CD4-positive, alpha-beta memory T cell (primary cell): ENCODE results near the gene PATE4. TPM values are rescaled to one million over a fixed set of nuclear protein-coding genes. Genes with fewer than 3 reads are reported as not detected.

ENCODE experiments used
- CTCF ChIA-PET: fragments of 350-600 bp; sonication (Branson Sonifier 250); formaldehyde crosslinking; loops from one replicate; lab custom pipeline; 2021; ENCODE audit warnings: inconsistent platforms; ENCODE audit not compliant: partially characterized antibody; lab: Charles Lee
- POLR2A ChIA-PET: fragments of 350-600 bp; sonication (Branson Sonifier 250); formaldehyde crosslinking; loops from one replicate; lab custom pipeline; 2021; ENCODE audit not compliant: partially characterized antibody; lab: Charles Lee
- DNase-seq, 5 donors: peaks; one replicate each; pipeline versions ENCODE4 v3.0.0 to v3.0.0-alpha.2; 2020 to 2022; ENCODE audit warnings: mixed read lengths in 1 of 5
- H3K27ac ChIP-seq: one replicate; pipeline ENCODE4 v1.7.0; 2013; ENCODE audit warnings: low read depth, low read length
- H3K27me3 ChIP-seq: 2 replicates; pipeline ENCODE4 v1.7.0; 2013; ENCODE audit warnings: mild to moderate bottlenecking, low read length, moderate library complexity; ENCODE audit not compliant: insufficient read depth
- H3K36me3 ChIP-seq: 2 replicates; pipeline ENCODE4 v1.7.0; 2013; ENCODE audit warnings: mild to moderate bottlenecking, low read length, moderate library complexity; ENCODE audit not compliant: insufficient read depth
- H3K4me1 ChIP-seq: 2 replicates; pipeline ENCODE4 v1.7.0; 2013; ENCODE audit warnings: mild to moderate bottlenecking, low read length, moderate library complexity; ENCODE audit not compliant: insufficient read depth
- H3K4me3 ChIP-seq, 2 donors: one replicate each; pipeline ENCODE4 v1.7.0; 2013; ENCODE audit warnings: low read length in 2 of 2, mild to moderate bottlenecking in 1 of 2
- H3K9me3 ChIP-seq, 2 donors: one replicate each; pipeline ENCODE4 v1.7.0; 2013; ENCODE audit warnings: low read length in 2 of 2, control low read depth in 1 of 2; ENCODE audit not compliant: control insufficient read depth in 1 of 2
- H3K27ac Mint-ChIP-seq, 7 donors: one replicate each; pipeline ENCODE4 v1.8.0; 2020 to 2021; ENCODE audit warnings: mixed read lengths in 7 of 7, mild to moderate bottlenecking in 6 of 7, inconsistent platforms in 3 of 7, moderate library complexity in 3 of 7
- H3K27me3 Mint-ChIP-seq, 2 donors: one replicate each; pipeline ENCODE4 v1.8.0; 2020 to 2021; ENCODE audit warnings: mixed read lengths in 2 of 2
- H3K36me3 Mint-ChIP-seq, 2 donors: one replicate each; pipeline ENCODE4 v1.8.0; 2020 to 2021; ENCODE audit warnings: mixed read lengths in 2 of 2, inconsistent platforms in 1 of 2, mild to moderate bottlenecking in 1 of 2
- H3K4me1 Mint-ChIP-seq, 4 donors: one replicate each; pipeline ENCODE4 v1.8.0; 2020 to 2021; ENCODE audit warnings: mixed read lengths in 4 of 4, mild to moderate bottlenecking in 1 of 4
- H3K4me3 Mint-ChIP-seq, 8 donors: one replicate each; pipeline ENCODE4 v1.8.0; 2020 to 2021; ENCODE audit warnings: mixed read lengths in 8 of 8, mild to moderate bottlenecking in 7 of 8, moderate library complexity in 6 of 8, inconsistent platforms in 3 of 8
- H3K9me3 Mint-ChIP-seq, 8 donors: one replicate each; pipeline ENCODE4 v1.8.0; 2020 to 2021; ENCODE audit warnings: mixed read lengths in 8 of 8, mild to moderate bottlenecking in 5 of 8, inconsistent platforms in 3 of 8, moderate library complexity in 1 of 8
- intact Hi-C: fragments of 100-400 bp; cut with micrococcal nuclease; formaldehyde crosslinking; loops from one replicate; pipeline ENCODE4 v1.15.1; 2023
- polyA plus RNA-seq, 2 donors: library from polyadenylated mRNA; unstranded; fragments of 300-500 nt; fragmentation: Illumina TruSeq; gene quantifications; one replicate each; pipeline ENCODE4 v1.2.3, GENCODE V29; 2021
- total RNA-seq, 2 experiments: library from RNA; stranded (reverse); gene quantifications; one replicate each; pipeline ENCODE4 v1.2.3, GENCODE V29; 2021

Gene PATE4, protein sequence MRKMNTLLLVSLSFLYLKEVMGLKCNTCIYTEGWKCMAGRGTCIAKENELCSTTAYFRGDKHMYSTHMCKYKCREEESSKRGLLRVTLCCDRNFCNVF
- total RNA-seq: not detected
- polyA plus RNA-seq: not detected

DNA sequence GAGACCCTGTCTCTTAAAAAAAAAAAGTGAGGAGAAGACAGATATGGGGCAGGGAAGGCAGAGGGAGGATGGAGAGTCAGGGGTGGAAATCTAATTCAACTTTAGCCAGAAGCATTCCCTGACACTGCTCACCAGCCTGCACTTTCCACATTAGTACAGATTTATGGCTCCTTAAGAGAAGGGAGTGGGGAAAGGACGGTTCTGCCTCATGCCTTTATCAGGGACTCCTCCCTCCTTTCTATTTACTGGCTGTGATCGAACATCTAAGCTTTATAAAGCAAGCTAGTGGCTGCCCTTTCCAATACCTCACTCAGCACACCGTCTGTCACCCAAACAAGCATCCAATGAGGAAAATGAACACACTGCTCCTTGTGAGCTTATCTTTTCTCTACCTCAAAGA lies at the start of gene PATE4:
Gene PATE4, plus strand, starts transcription at position 301 of the 400 bp plus-strand sequence. Its CDS starts 44 bp downstream, at position 345.
- H3K27me3 Mint-ChIP-seq: peaks cover 15 to 23% of the 10 kb centered on the region in 2 donors
- no peaks in the 10 kb centered on the region for H3K9me3 ChIP-seq
- DNase-seq: no peak
- peaks cover 0 to 1% of the 10 kb centered on the region in 2 donors for H3K36me3 Mint-ChIP-seq
- POLR2A ChIA-PET: no interaction called here
- CTCF ChIA-PET: no interaction called here
- intact Hi-C loops: no loop called here
- H3K36me3 ChIP-seq: no peaks in the 10 kb centered on the region
- H3K4me3 Mint-ChIP-seq: no peak within 1 kb of the TSS
- H3K4me1 Mint-ChIP-seq: no peaks in the 10 kb centered on the region
- no peak within 1 kb of the TSS for H3K4me3 ChIP-seq
- peaks cover 0 to 25% (median 10%) of the 10 kb centered on the region in 8 donors for H3K9me3 Mint-ChIP-seq
- no peak within 1 kb of the TSS for H3K27ac Mint-ChIP-seq
- no peak within 1 kb of the TSS for H3K27ac ChIP-seq
- no peaks in the 10 kb centered on the region for H3K27me3 ChIP-seq
- no peaks in the 10 kb centered on the region for H3K4me1 ChIP-seq

DNA sequence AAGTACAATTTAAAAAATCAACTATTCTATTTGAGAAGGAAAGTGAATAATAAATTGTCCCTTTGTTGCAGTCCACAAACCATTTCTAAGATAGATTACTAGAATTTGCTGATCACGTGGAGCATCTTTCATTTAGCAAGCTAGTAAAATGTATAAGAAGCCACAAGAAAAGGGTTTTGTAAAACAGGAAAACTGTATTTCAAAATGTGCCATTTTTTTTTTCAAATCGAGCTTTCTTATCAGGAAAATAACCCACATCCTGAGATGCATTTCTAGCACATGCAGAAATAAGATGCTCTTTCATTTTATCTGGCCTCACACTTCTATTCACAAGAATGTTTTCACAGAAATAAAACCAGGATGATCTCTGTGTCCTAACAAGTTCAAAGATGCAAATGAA lies 48.4 kb upstream of the PATE4 start:
- Histone ChIP-seq H3K4me3 (no peak overlapping the region), H3K27me3 (no peaks in the 10 kb centered on the region), H3K27ac (no peak overlapping the region), H3K9me3 (no peaks in the 10 kb centered on the region), H3K36me3 (no peaks in the 10 kb centered on the region), H3K4me1 (no peaks in the 10 kb centered on the region)
- no peak overlapping the region for H3K27ac Mint-ChIP-seq
- H3K36me3 Mint-ChIP-seq: no peaks in the 10 kb centered on the region
- H3K4me3 Mint-ChIP-seq: no peak overlapping the region
- H3K9me3 Mint-ChIP-seq: peaks cover 0 to 10% (median 2%) of the 10 kb centered on the region in 8 donors
- intact Hi-C loops: no loop called here
- CTCF ChIA-PET: no interaction called here
- H3K27me3 Mint-ChIP-seq: peaks cover 7 to 8% of the 10 kb centered on the region in 2 donors
- POLR2A ChIA-PET: no interaction called here
- DNase-seq: peak in 2 of 5 donors; percentile 6 to 15
- peaks cover 0 to 3% (median 0%) of the 10 kb centered on the region in 4 donors for H3K4me1 Mint-ChIP-seq

DNA sequence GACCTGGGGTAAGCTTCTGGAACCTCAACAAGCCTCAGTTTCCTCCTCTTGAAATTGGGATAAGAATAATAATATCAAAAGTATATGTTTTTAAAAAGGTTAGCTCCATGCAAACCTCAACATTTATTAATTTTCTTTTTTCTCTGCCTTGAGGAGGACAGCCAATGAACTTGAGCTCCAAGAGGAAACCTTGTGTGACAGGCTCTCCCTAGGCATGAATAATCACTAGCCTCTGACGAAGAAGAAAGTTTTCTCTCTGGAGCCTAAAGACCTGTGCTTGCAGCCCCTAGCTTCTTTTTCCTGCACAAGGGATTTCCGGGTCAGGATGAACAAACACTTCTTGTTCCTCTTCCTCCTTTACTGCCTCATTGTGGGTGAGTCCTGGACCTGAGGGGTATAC lies 45.3 kb upstream of the PATE4 start, which contains the start of gene PATE3:
Gene PATE3, plus strand, starts transcription at position 301 of the 400 bp plus-strand sequence. Its CDS starts 25 bp downstream, at position 326.
- DNase-seq: no peak
- Mint-ChIP-seq H3K27ac (no peak within 1 kb of the TSS), H3K4me3 (no peak within 1 kb of the TSS), H3K4me1 (peaks cover 0 to 3% (median 0%) of the 10 kb centered on the region in 4 donors), H3K9me3 (peaks cover 0 to 9% (median under 1%) of the 10 kb centered on the region in 8 donors), H3K27me3 (peaks cover 1 to 4% of the 10 kb centered on the region in 2 donors), H3K36me3 (no peaks in the 10 kb centered on the region)
- no peak within 1 kb of the TSS for H3K4me3 ChIP-seq
- no peaks in the 10 kb centered on the region for H3K4me1 ChIP-seq
- no peaks in the 10 kb centered on the region for H3K9me3 ChIP-seq
- CTCF ChIA-PET: no interaction called here
- no peaks in the 10 kb centered on the region for H3K27me3 ChIP-seq
- intact Hi-C loops: no loop called here
- no peak within 1 kb of the TSS for H3K27ac ChIP-seq
- H3K36me3 ChIP-seq: no peaks in the 10 kb centered on the region
- POLR2A ChIA-PET: no interaction called here

DNA sequence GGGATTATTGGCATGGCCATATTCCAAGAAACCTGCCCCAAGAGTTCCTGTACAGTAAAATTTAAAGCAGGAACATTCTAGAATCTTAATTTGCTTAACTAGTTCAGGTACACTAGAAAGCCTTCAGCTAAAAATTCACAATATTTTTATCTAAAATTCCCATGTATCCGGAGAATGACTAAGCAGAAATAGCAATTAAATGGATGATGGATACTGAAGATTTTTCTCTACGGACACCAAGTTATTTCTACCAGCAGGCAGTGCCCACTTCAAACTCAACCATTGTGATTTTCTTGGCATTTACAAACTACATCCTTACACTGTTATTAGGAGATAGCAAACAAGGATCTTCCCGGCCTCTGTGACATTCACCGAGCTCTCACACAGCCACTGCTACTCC lies 42.3 kb upstream of the PATE4 start:
- H3K9me3 ChIP-seq: no peaks in the 10 kb centered on the region
- H3K4me3 Mint-ChIP-seq: no peak overlapping the region
- ChIA-PET POLR2A (no interaction called here), CTCF (no interaction called here)
- intact Hi-C loops: no loop called here
- peaks cover 0 to 27% (median 18%) of the 10 kb centered on the region in 8 donors for H3K9me3 Mint-ChIP-seq
- peaks cover 0 to 3% (median 0%) of the 10 kb centered on the region in 4 donors for H3K4me1 Mint-ChIP-seq
- H3K36me3 Mint-ChIP-seq: no peaks in the 10 kb centered on the region
- H3K27ac Mint-ChIP-seq: no peak overlapping the region
- no peaks in the 10 kb centered on the region for H3K36me3 ChIP-seq
- H3K4me3 ChIP-seq: no peak overlapping the region
- no peak overlapping the region for H3K27ac ChIP-seq
- no peaks in the 10 kb centered on the region for H3K4me1 ChIP-seq
- no peak for DNase-seq
- H3K27me3 ChIP-seq: no peaks in the 10 kb centered on the region
- H3K27me3 Mint-ChIP-seq: peaks cover 1 to 4% of the 10 kb centered on the region in 2 donors

- ChIA-PET CTCF (no interaction called here), POLR2A (interaction anchor here (0.8 kb wide), 1 partner anchor 90 kb away, joined by 3 read pairs; the partner anchor contains the start of gene HYLS1)
- intact Hi-C loops: no loop called here
- Mint-ChIP-seq H3K27me3 (peaks cover 2 to 3% of the 10 kb centered on the region in 2 donors), H3K9me3 (peaks cover 3 to 82% (median 54%) of the 10 kb centered on the region in 8 donors), H3K36me3 (no peaks in the 10 kb centered on the region), H3K4me1 (no peaks in the 10 kb centered on the region), H3K27ac (no peak overlapping the region), H3K4me3 (no peak overlapping the region)
- H3K4me3 ChIP-seq: no peak overlapping the region
- H3K27me3 ChIP-seq: no peaks in the 10 kb centered on the region
- no peaks in the 10 kb centered on the region for H3K9me3 ChIP-seq
- no peaks in the 10 kb centered on the region for H3K36me3 ChIP-seq
- no peak for DNase-seq
- H3K27ac ChIP-seq: no peak overlapping the region
- no peaks in the 10 kb centered on the region for H3K4me1 ChIP-seq
Measured at GRCh38 chr11:125797641-125798040, 35.5 kb upstream of the PATE4 start.

DNA sequence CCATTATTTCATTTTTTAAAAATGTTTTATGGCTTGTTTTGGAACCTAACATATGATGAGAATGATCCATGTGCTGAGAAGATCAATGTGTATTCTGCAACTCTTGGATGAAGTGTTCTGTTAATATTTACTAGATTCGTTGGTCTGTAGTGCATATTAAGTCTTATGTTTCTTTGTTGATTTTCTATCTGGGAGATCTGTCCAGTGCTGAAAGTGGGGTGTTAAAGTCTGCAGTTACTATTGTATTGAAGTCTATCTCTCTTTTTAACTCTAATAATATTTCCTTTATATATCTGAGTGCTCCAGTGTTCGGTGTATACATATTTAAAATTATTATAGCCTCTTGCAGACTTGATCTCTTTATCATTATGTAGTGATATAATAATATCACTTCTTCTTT lies 33.3 kb upstream of the PATE4 start:
- intact Hi-C loops: no loop called here
- Histone ChIP-seq H3K4me3 (no peak overlapping the region), H3K4me1 (no peaks in the 10 kb centered on the region), H3K27me3 (no peaks in the 10 kb centered on the region), H3K27ac (no peak overlapping the region), H3K36me3 (no peaks in the 10 kb centered on the region), H3K9me3 (no peaks in the 10 kb centered on the region)
- POLR2A ChIA-PET: no interaction called here
- CTCF ChIA-PET: no interaction called here
- no peak overlapping the region for H3K4me3 Mint-ChIP-seq
- H3K27me3 Mint-ChIP-seq: peaks cover 2 to 3% of the 10 kb centered on the region in 2 donors
- peaks cover 3 to 88% (median 53%) of the 10 kb centered on the region in 8 donors for H3K9me3 Mint-ChIP-seq
- H3K36me3 Mint-ChIP-seq: peaks cover 0 to 3% of the 10 kb centered on the region in 2 donors
- DNase-seq: no peak
- no peaks in the 10 kb centered on the region for H3K4me1 Mint-ChIP-seq
- no peak overlapping the region for H3K27ac Mint-ChIP-seq

DNA sequence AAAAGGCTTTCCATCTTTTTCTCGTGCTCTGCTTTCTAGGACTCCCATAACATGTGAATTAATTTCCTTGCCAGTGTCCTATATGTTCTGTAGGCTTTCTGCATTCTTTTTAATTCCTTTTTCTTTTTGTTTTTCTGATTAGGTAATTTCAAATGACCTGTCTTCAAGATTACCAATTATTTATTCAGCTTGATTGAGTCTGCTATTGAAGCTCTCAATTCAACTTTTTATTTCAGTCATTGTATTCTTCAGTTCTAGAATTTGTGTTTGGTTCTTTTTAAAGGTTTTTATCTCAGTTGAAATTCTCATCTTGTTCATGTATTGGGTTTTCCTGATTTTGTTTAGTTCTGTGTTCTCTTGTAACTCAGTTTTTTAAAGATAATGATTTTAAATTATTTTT lies 30.7 kb upstream of the PATE4 start:
- no peaks in the 10 kb centered on the region for H3K4me1 Mint-ChIP-seq
- no peaks in the 10 kb centered on the region for H3K9me3 ChIP-seq
- intact Hi-C loops: no loop called here
- POLR2A ChIA-PET: no interaction called here
- no peak overlapping the region for H3K4me3 Mint-ChIP-seq
- H3K36me3 Mint-ChIP-seq: peaks cover 0 to 3% of the 10 kb centered on the region in 2 donors
- H3K27me3 Mint-ChIP-seq: peaks cover 0 to 6% of the 10 kb centered on the region in 2 donors
- no peak for DNase-seq
- no peaks in the 10 kb centered on the region for H3K27me3 ChIP-seq
- H3K4me3 ChIP-seq: no peak overlapping the region
- H3K27ac ChIP-seq: no peak overlapping the region
- peaks cover 3 to 71% (median 44%) of the 10 kb centered on the region in 8 donors for H3K9me3 Mint-ChIP-seq
- CTCF ChIA-PET: no interaction called here
- no peak overlapping the region for H3K27ac Mint-ChIP-seq
- no peaks in the 10 kb centered on the region for H3K4me1 ChIP-seq
- H3K36me3 ChIP-seq: no peaks in the 10 kb centered on the region
